HCT116 (cell line): ENCODE data around the gene PEX26. TPM values are rescaled to one million over a fixed set of nuclear protein-coding genes. Genes with fewer than 3 reads are reported as not detected.

Experiments used
- ATAC-seq: fragments of 200-7000 bp; cut with Tn5 transposase; 2 replicates; pipeline ENCODE4 v1.9.1; 2020; ENCODE audit warnings: mild to moderate bottlenecking, moderate library complexity
- BruUV-seq: library from RNA; stranded (reverse); fragments of 400-500 nt; replicated peaks from 2 replicates; lab custom pipeline; 2021; lab: Mats Ljungman, UMichigan
- CTCF ChIA-PET: fragments of 300-600 bp; sonication (Branson Sonifier 250); formaldehyde crosslinking; loops from one replicate; lab custom pipeline; 2021; ENCODE audit warnings: antibody characterized with exemption; lab: Charles Lee
- POLR2A ChIA-PET: fragments of 300-600, 350-600 bp; sonication (Branson Sonifier 250); formaldehyde crosslinking; loops from one replicate; lab custom pipeline; 2021; ENCODE audit warnings: antibody characterized with exemption; lab: Charles Lee
- RAD21 ChIA-PET, 2 experiments: fragments of 300-600 bp; sonication (Branson Sonifier 250); formaldehyde crosslinking; loops; one replicate each; lab custom pipeline; 2023; ENCODE audit warnings: low total read pairs in 2 of 2; ENCODE audit not compliant: uncharacterized antibody in 2 of 2, unreplicated experiment in 2 of 2, low non-redundant PET in 1 of 2; lab: Charles Lee
- DNase-seq: peaks from one replicate; pipeline ENCODE4 v3.0.0-alpha.2; 2010; ENCODE audit warnings: low read depth, low spot score
- H2AFZ ChIP-seq: fragments of 200-600 bp; shearing (Covaris generic), sonication (generic); 2 replicates; pipeline ENCODE4 v1.6.1; 2017; ENCODE audit warnings: low read depth, mixed run types, mixed read lengths, antibody characterized with exemption, low read length; ENCODE audit not compliant: poor library complexity, severe bottlenecking
- H3K27ac ChIP-seq: 2 replicates; pipeline ENCODE4 v1.5.1; 2012; ENCODE audit warnings: low read depth, low read length
- H3K27me3 ChIP-seq: fragments of 200-600 bp; sonication (generic); 2 replicates; pipeline ENCODE4 v1.6.1; 2016; ENCODE audit warnings: mixed run types, low read length, mixed read lengths; ENCODE audit not compliant: insufficient read depth
- H3K36me3 ChIP-seq, 2 experiments: fragments of 200-500 bp in 1 of 2; fragments of 200-600 bp in 1 of 2; sonication (Bioruptor generic) in 1 of 2; sonication (generic) in 1 of 2; 2 replicates each; pipeline versions ENCODE4 v1.5.1 to v1.6.1; 2014 to 2016; ENCODE audit warnings: low read length in 2 of 2, inconsistent platforms in 1 of 2, mixed read lengths in 1 of 2, mixed run types in 1 of 2; ENCODE audit not compliant: insufficient read depth in 2 of 2, control insufficient read depth in 1 of 2
- H3K4me1 ChIP-seq, 2 experiments: fragments of 200-600 bp in 1 of 2; sonication (generic) in 1 of 2; 2 replicates each; pipeline versions ENCODE4 v1.5.1 to v1.6.1; 2012 to 2017; ENCODE audit warnings: low read length in 2 of 2, inconsistent platforms in 1 of 2, mild to moderate bottlenecking in 1 of 2, mixed read lengths in 1 of 2, mixed run types in 1 of 2, moderate library complexity in 1 of 2; ENCODE audit not compliant: insufficient read depth in 2 of 2, control insufficient read depth in 1 of 2
- H3K4me2 ChIP-seq: fragments of 200-600 bp; sonication (generic); 2 replicates; pipeline ENCODE4 v1.6.1; 2017; ENCODE audit warnings: mixed run types, low read length, mixed read lengths
- H3K4me3 ChIP-seq, 2 experiments: fragments of 200-600 bp in 1 of 2; sonication (generic) in 1 of 2; replicated peaks in 1 of 2; 2 replicates each; pipeline ENCODE4 v1.5.1; 2011 to 2016; ENCODE audit warnings: low read length in 2 of 2, control low read depth in 1 of 2, low read depth in 1 of 2, mild to moderate bottlenecking in 1 of 2, mixed read lengths in 1 of 2, mixed run types in 1 of 2
- H3K79me2 ChIP-seq: fragments of 200-600 bp; sonication (generic); 2 replicates; pipeline ENCODE4 v1.6.1; 2017; ENCODE audit warnings: mild to moderate bottlenecking, mixed run types, low read length, moderate library complexity, mixed read lengths; ENCODE audit not compliant: insufficient read depth
- H3K9ac ChIP-seq: fragments of 200-600 bp; sonication (generic); 2 replicates; pipeline ENCODE4 v1.6.1; 2016; ENCODE audit warnings: low read length, mixed read lengths
- H3K9me2 ChIP-seq: fragments of 200-600 bp; sonication (generic), shearing (Covaris generic); 2 replicates; pipeline ENCODE4 v1.6.1; 2017; ENCODE audit warnings: mixed run types, mild to moderate bottlenecking, moderate library complexity; ENCODE audit not compliant: insufficient read depth
- H3K9me3 ChIP-seq, 2 experiments: fragments of 200-500 bp in 1 of 2; fragments of 200-600 bp in 1 of 2; sonication (Bioruptor generic) in 1 of 2; sonication (generic) in 1 of 2; 2 replicates each; pipeline ENCODE4 v1.6.1; 2014 to 2017; ENCODE audit warnings: low read length in 2 of 2, mixed read lengths in 2 of 2, inconsistent platforms in 1 of 2, low read depth in 1 of 2, mild to moderate bottlenecking in 1 of 2, mixed run types in 1 of 2, moderate library complexity in 1 of 2; ENCODE audit not compliant: control insufficient read depth in 1 of 2, insufficient read depth in 1 of 2
- H4K20me1 ChIP-seq: fragments of 200-600 bp; sonication (generic), shearing (Covaris generic); 2 replicates; pipeline ENCODE4 v1.6.1; 2017; ENCODE audit warnings: mixed run types, mild to moderate bottlenecking, moderate library complexity; ENCODE audit not compliant: insufficient read depth
- ATF3 ChIP-seq: IDR thresholded peaks from 2 replicates; pipeline ENCODE4 v1.6.1; 2012
- CEBPB ChIP-seq: IDR thresholded peaks from 2 replicates; pipeline ENCODE4 v1.6.1; 2012; ENCODE audit warnings: low read depth
- CTCF ChIP-seq, 3 experiments: fragments of 200-600 bp in 1 of 3; sonication (generic) in 1 of 3; IDR thresholded peaks in 2 of 3; conservative IDR thresholded peaks in 1 of 3; 2 replicates each; pipeline ENCODE4 v1.5.1; 2012 to 2017; ENCODE audit warnings: low read depth in 2 of 3, low read length in 2 of 3, antibody characterized with exemption in 1 of 3, borderline replicate concordance in 1 of 3, control low read depth in 1 of 3, mild to moderate bottlenecking in 1 of 3, mixed read lengths in 1 of 3, mixed run types in 1 of 3, moderate library complexity in 1 of 3; ENCODE audit not compliant: insufficient read depth in 1 of 3
- EGR1 ChIP-seq: IDR thresholded peaks from 2 replicates; pipeline ENCODE4 v1.6.1; 2012; ENCODE audit warnings: low read depth
- ELF1 ChIP-seq: IDR thresholded peaks from 2 replicates; pipeline ENCODE4 v1.6.1; 2012; ENCODE audit warnings: low read depth, borderline replicate concordance
- EZH2 ChIP-seq: fragments of 200-600 bp; sonication (generic); IDR thresholded peaks from 2 replicates; pipeline ENCODE4 v1.6.1; 2017; ENCODE audit warnings: antibody characterized with exemption, mixed run types
- EZH2phosphoT487 ChIP-seq: fragments of 200-600 bp; IDR thresholded peaks from 2 replicates; pipeline ENCODE4 v1.6.1; 2018; ENCODE audit warnings: antibody characterized with exemption, borderline replicate concordance
- FOSL1 ChIP-seq: IDR thresholded peaks from 2 replicates; pipeline ENCODE4 v1.6.1; 2012; ENCODE audit warnings: low read depth
- POLR2A ChIP-seq: IDR thresholded peaks from 2 replicates; pipeline ENCODE4 v1.7.0; 2011; ENCODE audit warnings: borderline replicate concordance; ENCODE audit not compliant: insufficient read depth, insufficient read length; ENCODE audit errors: extremely low read depth
- POLR2AphosphoS5 ChIP-seq: IDR thresholded peaks from 2 replicates; pipeline ENCODE4 v1.6.1; 2011; ENCODE audit warnings: mild to moderate bottlenecking, low read depth, low read length, moderate library complexity
- RAD21 ChIP-seq: IDR thresholded peaks from 2 replicates; pipeline ENCODE4 v1.6.1; 2012; ENCODE audit warnings: low read depth, mild to moderate bottlenecking
- REST ChIP-seq: IDR thresholded peaks from 2 replicates; pipeline ENCODE4 v1.6.1; 2012; ENCODE audit warnings: low read depth
- SRF ChIP-seq: IDR thresholded peaks from 2 replicates; pipeline ENCODE4 v1.6.1; 2012; ENCODE audit warnings: low read depth
- TCF7L2 ChIP-seq: IDR thresholded peaks from 2 replicates; pipeline ENCODE4 v1.7.0; 2011; ENCODE audit warnings: borderline replicate concordance, inconsistent platforms; ENCODE audit not compliant: insufficient read depth, insufficient read length; ENCODE audit errors: extremely low read depth
- ZNF274 ChIP-seq: fragments of 200-500 bp; sonication (Bioruptor generic); IDR thresholded peaks from 2 replicates; pipeline ENCODE4 v1.6.1; 2014; ENCODE audit warnings: mild to moderate bottlenecking, low read depth, low read length, inconsistent platforms
- intact Hi-C: fragments of 100-400 bp; cut with micrococcal nuclease; formaldehyde crosslinking; loops from 2 replicates; pipeline ENCODE4 v1.10.0; 2022
- total RNA-seq: library from RNA; stranded (reverse); gene quantifications from one replicate; pipeline ENCODE4 v1.2.1, GENCODE V29; 2021; ENCODE audit not compliant: unreplicated experiment
- TF ChIP-seq, protein P1 (sequence below): IDR thresholded peaks from 2 replicates; pipeline ENCODE4 v1.6.1; 2012

Gene PEX26
- total RNA-seq, 1 experiment from 2014 or later: 26.4 TPM

DNA sequence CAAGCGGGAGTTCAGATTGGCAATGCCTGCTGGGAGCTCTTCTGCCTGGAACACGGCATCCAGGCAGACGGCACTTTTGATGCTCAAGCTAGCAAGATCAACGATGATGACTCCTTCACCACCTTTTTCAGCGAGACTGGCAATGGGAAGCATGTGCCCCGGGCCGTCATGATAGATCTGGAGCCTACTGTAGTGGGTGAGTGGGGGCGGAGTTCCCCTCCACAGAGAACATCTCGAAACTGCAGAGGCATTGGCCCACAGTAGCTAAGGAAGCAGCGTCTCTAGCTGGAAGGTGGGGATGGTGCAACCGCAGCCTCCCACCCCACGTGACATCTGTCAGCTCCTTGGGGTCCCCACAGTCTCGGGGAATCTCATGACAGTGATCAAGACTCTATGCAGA, 43.7 kb downstream of the PEX26 start:
- Histone ChIP-seq H3K79me2 (no peaks in the 10 kb centered on the region), H3K4me1 (no peaks in the 10 kb centered on the region), H3K27me3 (no peaks in the 10 kb centered on the region), H3K27ac (no peak overlapping the region), H3K4me2 (no peak overlapping the region), H3K4me3 (no peak overlapping the region), H3K9ac (no peak overlapping the region), H2AFZ (no peak overlapping the region), H3K36me3 (no peaks in the 10 kb centered on the region)
- RAD21 ChIA-PET: no interaction called here
- no peak for ATAC-seq
- CTCF ChIA-PET: no interaction called here
- intact Hi-C loops: no loop called here
- POLR2A ChIA-PET: no interaction called here
- TF ChIP-seq ZNF274 (no peak), CTCF (IDR thresholded peaks at IDR 0.05 in 2 of 3, conservative IDR thresholded peaks at IDR 0.05 in 1 of 3; ENCODE audit: borderline replicate concordance in 1 of 3, insufficient read depth in 1 of 3, low read depth in 2 of 3, low read length in 2 of 3) (no peak), REST (no peak), SRF (no peak), POLR2AphosphoS5 (no peak), FOSL1 (no peak), POLR2A (no peak), ATF3 (no peak), EGR1 (no peak), RAD21 (no peak), EZH2 (no peak), ELF1 (no peak), CEBPB (no peak), EZH2phosphoT487 (no peak), TCF7L2 (no peak)
- TF ChIP-seq, protein P1, sequence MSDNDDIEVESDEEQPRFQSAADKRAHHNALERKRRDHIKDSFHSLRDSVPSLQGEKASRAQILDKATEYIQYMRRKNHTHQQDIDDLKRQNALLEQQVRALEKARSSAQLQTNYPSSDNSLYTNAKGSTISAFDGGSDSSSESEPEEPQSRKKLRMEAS: no peak
- TF ChIP-seq, all 23 proteins: peak for 0
- no TSS peak for BruUV-seq
- DNase-seq: no peak
- no peaks in the 10 kb centered on the region for H3K9me2 ChIP-seq
- H3K9me3 ChIP-seq: no peaks in the 10 kb centered on the region
- no peaks in the 10 kb centered on the region for H4K20me1 ChIP-seq
